ENCODE results near the gene SLC39A9.

The SLC39A9 gene, protein sequence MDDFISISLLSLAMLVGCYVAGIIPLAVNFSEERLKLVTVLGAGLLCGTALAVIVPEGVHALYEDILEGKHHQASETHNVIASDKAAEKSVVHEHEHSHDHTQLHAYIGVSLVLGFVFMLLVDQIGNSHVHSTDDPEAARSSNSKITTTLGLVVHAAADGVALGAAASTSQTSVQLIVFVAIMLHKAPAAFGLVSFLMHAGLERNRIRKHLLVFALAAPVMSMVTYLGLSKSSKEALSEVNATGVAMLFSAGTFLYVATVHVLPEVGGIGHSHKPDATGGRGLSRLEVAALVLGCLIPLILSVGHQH

DNA sequence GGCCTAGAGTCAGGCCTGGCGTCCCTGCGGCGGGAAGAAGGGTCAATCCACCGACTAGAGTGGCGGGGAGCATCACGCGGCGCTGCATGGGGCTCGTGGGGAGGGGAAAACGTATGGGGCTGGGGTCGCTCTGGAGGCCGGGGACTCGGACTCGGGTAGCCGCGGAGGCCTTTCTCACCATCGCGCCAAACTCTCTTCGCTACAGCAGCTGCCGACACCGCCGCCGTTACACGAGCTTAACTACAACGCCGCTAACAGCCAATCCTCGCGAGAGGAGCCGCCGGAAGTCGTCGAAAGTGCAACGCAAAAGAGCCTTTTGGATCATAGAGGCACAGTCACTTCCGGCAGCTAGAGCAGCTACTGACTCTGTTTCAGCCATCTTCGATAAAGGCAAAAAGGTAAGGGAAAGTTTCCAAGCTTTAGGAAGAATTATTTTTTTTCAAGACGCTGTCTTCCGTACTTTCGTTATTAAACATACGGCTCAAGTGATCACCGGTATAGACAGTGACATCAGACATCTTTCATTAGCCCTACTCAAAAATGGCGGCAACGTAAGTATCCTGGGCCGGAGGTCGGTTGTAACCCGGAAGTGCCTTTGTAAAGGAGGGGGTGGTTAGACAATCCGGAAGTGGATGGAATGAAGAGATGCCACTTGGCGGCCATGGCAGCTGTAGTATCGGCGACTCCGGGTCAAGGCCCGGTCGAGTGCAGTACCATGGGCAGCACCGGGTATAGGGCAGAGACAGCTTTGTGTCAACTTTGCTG lies at the start of gene SLC39A9, which contains the start of gene ERH:
Gene SLC39A9, plus strand, starts transcription at position 640 of the 765 bp plus-strand sequence. CDS start 678 bp downstream, outside the sequence.
Gene ERH, minus strand, starts transcription at position 247 of the 765 bp plus-strand sequence. Its CDS starts 66 bp downstream, at position 181.
- peak; percentile 82 for DNase-seq (ENCODE audit: low read depth)

DNA sequence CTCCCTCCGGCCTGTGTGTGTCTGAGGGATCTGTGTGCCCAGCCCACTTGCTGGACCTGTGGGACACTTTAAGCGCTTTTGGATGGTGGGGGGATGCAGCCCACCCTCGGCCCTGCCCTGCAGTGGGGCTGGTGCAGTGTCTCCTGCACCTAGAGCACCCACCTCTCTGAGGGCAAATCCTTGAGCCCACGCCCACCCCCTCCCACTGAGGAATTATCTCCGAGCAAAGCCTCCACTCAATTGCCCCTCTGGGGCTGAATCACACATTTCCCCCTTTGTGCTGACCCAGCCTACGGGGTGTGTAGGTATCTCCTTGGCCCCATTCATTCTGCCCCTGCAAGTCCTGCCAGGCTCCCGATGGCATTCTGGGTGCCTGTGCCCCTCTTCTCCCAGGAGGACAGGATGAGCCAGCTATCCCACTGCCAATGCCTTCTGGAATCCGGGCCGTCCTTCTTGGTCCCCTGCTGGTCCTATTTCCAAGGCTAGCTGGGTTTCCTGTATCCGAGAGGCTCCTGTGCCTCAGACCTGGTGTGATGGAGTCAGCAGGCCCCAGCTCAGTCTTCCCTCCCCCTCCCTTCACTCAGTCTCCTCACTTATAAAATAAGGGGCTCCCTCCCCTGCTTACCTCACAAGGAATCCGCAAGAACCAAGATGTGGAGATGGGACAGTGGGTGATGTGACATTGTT lies 49.3 kb upstream of the SLC39A9 start:
- no peak for DNase-seq (ENCODE audit: low read depth)

DNA sequence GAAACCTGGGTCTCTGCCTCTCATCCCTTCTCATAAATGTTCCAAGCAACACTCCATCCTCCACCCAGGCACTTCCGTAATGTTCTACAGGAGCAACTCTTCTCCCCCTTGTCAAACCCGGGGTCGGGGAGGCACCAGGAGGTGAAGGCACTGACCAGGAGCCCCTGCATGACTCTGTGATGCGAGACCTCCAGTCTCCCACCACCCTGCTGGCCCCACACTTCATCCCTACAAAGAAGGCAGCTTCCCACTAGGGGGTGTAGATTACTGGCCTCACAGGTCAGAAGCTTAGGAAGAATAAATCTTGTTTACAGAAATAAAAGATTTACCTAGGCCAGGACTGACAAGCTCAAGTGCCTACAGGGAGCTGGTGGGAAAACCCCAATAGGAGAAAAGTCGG lies 47.6 kb upstream of the SLC39A9 start:
- DNase-seq (ENCODE audit: low read depth), result no peak

DNA sequence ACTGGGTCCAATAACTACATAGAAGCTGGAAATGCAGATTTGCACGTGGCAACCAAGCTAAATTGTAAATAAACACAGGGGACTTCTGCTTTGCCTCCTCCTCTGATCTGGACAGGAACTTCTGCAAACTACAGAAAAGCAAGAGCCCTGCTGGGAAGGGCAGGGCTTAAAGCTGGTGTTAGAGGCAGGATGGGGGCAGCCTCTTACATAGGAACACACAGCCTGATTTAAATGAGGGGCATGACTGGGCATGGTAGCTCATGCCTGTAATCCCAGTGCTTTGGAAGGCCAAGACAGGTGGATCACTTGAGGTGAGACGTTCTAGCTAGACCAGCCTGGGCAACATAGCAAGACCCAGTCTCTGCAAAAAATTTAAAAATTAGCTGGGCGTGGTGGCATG lies 47.1 kb upstream of the SLC39A9 start:
- no peak for DNase-seq (ENCODE audit: low read depth)

DNA sequence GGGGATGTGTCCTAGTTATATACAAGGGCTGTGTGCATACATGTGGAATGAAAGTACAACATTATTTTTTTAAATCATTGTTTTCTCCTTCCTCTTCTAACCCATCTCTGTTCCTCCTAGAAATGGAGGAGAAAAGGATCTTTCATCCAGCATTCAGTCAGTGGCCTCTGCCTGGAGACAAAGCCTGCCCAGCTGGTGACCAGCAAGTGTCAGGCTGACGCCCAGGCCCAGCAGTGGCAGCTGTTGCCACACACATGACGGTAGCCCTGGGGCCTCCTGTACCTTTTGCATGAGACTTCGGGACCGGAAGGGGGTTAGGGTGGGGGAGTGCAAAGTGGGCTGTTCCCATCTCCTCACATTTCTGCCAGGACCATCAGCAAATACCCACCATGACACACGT lies 46.6 kb upstream of the SLC39A9 start:
- DNase-seq (ENCODE audit: low read depth), result no peak

DNA sequence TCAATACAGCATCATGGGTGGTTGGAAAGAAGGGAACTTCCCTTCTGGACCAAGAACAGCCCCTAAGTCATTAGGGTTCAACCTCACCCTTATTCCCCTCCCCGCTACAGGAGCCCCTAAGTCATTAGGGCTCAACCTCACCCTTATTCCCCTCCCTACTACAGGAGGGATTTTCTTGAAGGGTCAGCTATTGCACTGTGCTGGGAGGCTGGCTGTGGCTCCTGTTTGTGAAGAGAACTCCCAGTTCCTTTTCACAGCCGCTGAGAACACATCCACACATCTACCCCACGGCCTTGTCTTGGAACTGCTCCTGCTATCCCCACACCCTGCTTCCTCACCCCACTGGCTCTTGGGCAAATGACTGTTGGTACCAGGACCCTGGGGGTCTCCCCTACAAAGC lies 45.3 kb upstream of the SLC39A9 start:
- DNase-seq (ENCODE audit: low read depth), result no peak

DNA sequence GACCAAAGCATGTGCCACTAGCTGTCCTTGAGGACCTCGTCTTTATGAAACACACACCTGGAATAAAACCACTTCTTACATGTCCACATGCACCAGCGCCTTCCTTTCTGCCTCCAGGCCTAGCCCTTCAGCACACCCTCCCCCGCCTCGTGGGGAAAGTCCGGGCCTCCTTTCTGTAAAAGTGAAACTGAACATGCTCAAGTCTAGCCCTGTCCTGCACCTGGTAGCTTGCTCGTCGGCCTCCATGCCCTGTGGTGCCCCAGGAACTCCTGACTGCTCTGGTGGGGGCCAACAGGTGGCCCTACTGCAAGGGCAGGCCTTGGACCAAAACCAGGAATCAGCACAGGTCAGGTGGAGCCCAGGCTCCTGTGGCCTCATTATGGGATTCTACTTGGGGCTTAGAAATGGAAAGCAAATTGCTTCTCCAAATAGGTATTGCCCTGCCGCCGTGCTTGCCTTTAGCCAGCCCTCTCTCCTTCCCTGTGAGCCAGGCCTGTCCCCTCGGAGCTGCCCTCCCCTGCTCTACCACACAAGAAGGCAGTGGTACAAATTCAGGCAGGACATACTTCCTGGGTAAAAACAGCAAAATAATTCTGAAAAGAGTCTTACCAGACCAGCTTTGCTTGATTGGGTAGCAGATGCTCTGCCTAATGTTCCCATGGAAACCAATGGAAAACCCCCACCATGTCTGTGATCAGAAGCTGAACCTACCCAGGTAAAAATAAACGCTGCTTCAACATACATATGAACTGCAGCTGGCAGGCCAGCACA lies 43.9 kb upstream of the SLC39A9 start:
- DNase-seq (ENCODE audit: low read depth), result peak; percentile 8

DNA sequence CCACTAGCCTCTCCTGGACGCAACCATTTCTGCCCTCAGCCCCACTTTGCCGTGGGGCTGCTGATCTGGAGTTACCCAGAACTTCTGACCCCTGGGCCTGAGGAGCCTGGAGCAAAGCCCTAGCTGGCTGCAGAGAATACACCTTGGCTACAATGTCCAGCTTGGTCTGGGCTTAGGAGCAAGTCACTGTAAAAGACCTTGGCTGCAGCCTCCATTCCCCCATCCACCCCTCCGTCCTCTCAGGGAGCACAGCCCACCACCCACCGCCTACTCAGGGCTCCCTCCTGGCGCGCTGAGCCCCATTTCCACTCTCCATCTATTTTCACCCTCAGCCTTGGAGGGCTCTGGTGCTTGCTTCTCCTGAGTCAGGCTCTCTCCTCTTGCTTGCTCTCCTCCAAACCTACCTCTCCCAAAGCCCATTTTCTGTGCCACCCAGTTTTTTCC lies 43.3 kb upstream of the SLC39A9 start:
- DNase-seq (ENCODE audit: low read depth), result no peak

DNA sequence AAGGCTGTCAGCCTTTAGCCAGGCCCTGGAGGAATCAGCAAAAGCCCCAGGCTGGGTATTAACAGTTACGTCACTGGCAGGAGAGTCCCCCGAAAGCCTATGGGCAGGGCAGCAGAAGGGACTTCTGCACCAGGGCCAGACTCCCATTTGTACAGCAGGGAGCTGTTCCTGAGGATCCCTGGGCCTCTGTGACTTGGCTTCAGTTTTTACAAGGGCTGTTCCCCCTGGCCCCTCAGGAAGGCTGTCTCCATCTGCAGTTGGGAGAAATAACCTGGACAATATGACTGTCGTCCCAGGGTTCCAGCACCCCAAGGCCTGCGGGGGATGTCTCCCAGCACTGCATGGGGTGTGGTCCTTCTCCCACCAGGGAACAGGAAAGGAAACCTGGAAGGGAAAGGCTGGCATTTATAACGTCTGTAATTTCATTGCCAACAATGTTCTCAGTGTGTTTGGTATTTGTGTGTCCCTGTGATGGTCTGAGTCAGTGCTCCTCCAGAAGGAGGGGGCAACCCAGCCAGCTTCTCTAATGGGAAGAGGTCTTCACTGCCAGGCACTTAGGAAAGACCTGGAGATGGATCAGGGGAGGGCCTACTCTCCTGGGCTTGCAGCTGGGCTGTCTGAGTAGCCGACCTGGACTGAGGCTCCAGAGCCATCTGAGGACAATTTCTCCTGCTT lies 42.7 kb upstream of the SLC39A9 start:
- DNase-seq (ENCODE audit: low read depth), result no peak

DNA sequence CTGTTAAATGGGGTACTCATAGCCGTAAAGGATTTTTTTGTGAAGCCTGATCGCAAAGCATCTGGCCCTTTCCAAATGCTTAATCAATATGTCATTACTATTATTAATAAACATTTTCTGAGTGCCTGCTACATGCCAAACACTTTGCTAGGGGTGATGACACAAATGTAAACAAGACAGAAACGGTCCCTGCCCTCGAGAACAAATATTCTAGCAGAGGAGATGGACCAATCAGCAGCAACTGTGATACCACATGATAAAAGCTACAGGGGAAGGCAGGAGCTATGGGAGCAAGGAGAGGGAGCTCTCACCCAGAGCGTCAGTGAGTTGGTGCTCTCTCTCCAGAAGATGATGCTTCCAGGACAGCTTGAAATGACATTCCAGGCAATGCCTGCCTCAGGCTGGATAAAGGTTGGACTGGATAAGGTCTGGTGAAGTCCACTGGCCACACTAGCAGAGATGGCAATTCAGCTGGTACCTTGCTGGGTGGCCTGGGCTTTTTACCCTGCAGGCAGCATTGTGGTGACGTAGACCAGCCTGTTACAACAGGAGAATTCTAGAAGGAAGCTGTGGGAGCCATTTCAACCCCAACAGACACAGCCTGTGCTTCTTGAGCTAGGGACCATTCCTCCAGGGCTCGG lies 41.5 kb upstream of the SLC39A9 start:
- DNase-seq (ENCODE audit: low read depth), result no peak

DNA sequence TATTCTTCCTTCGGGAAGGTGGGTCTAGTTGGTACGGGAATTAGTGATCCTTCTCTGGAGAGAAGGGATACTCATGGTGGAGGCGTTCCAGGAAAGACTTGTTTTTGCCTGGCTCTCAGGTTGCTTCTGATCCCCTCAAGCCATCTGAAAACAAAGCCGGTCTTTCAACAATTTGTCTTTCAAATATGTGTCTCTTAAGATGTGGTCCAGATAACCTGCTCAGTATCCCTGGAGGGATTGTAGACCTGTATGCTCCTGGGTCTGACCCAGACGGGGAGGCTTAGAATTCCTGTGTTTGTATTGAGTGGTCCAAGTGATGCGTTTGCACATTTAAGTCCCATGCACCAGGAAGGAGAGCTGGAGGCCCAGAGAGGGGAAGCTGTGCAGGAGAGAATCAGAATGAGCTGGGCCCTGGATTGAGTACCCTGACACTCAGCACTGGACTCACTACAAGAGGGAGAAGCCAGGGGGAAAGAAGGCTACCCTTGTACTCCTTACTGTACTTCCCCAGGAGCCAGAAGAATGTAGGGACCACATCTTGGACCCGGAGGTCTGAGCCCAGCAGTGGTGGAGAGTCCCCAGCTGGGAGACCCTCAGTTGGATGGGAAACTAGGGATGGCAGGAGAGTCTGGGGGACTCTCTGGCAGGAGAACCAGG lies 40.8 kb upstream of the SLC39A9 start:
- no peak for DNase-seq (ENCODE audit: low read depth)

DNA sequence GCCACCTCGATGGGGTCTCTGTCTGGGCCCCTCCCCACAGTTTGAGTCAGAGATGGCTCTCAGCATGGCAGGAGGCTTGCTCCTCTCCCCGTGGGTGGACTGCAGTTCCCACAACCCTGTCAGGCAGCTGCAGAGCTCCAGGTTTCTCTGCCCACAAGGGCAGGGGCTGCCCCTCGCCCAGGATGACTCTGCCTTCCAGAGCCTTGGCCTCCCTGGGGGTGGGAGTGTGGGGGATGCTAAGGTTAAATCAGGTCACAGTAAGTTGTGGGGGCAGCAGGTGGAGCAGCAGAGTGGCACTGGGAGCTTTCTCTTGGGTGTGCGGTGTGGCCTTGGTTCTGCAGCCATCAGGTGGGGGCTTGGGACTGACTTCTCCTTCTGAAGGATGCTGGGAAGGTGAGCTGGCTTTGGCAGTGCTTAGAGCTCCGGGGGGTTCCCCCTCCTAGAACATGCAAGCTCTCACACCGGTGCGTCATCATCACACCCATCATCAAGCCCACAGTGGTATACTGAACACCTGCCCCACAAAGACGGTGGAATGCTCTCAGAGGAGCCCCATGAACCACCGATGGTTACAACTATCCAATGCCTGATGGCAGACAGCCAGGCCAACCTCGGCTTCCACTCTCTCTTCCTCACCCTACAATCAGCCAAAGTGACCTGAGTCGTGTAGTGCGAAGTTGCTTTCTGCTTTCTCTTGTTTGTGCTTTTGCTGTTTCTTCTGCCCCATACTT lies 40.1 kb upstream of the SLC39A9 start:
- DNase-seq (ENCODE audit: low read depth), result no peak

DNA sequence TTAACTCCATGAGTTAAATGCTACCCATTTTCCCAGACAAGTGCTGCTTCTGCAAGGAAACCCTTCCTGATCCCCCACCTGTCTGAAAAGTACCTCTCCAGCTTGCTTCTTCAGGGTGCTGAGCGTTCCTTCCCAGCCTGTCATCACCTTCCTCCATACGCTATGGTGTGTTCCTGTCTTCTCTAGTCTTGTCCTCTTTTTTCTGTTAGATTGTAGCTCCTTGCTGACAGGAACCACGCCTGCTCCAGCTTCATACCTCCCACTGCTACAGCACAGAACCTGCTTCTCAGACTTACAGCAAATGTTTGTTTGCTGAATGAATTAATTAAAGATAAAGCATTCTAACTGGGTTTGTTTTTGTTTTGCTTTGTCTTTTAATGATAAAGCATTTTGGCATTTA lies 39.5 kb upstream of the SLC39A9 start:
- DNase-seq (ENCODE audit: low read depth), result no peak

DNA sequence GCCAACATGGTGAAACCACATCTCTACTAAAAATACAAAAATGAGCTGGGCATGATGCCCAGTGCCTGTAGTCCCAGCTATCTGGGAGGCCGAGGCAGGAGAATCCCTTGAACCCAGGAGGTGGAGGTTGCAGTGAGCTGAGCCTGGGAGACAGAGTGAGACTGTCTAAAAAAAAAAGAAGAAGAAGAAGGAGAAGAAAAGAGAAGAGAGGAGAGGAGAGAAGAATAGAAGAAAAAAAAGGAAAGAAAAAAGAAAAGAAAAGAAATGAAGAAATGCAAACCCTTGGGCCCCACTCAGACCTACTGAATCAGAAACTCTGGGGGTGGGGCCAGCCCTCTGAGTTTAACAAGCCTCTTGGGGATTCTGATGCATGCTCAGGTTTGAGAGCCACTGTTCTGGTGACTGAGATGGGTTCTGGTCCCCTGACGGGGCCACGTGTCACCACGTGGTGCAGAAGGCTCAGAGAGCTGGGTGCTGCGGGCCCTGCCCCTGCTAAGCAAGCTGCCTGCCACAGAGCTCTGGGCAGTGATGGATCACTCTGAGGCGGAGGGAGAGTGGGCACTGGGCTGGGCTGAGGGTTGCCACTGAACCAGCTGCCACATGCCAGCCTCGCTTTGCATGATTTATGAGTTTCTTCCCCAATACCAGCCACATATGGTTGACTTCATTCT lies 37.9 kb upstream of the SLC39A9 start:
- no peak for DNase-seq (ENCODE audit: low read depth)

DNA sequence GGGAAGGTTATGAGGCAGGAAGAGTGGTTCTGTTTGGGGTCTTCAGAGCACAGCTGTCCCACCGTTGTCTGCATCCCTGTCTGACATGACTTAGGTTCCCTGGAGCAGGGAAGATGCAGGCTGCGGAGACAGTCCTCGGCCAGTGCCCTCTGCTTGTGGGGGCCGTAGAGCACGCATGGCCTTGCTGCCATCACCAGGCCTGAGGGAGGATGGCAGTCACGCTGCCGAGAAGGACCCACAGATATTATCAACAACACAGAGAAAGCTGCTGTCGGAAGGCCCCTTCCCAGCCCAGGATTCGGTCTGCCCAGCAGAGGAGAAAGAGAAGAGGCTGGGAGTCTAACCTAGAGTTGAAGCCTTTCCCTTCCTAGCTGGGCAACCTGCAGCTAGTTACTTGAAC lies 35.4 kb upstream of the SLC39A9 start:
- DNase-seq (ENCODE audit: low read depth), result no peak

DNA sequence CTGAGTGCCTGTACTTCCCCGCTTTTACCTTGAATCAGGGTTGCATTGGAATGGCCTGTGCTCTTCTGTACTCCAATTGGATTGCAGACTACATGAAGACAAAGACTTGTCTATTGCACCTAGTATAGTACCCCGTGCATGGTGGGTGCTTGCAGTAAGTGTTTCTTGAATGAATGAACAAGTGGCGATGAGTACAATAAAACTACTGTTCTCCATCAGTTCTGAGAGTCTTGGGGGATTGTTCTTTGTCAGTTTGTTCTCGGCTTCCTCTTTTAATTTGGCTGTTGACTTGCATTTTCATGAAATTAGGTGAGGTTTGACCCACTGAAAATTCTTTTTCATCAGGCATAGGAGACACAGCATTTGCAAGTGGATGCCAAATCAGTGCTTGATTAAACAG lies 34.5 kb upstream of the SLC39A9 start:
- no peak for DNase-seq (ENCODE audit: low read depth)

DNA sequence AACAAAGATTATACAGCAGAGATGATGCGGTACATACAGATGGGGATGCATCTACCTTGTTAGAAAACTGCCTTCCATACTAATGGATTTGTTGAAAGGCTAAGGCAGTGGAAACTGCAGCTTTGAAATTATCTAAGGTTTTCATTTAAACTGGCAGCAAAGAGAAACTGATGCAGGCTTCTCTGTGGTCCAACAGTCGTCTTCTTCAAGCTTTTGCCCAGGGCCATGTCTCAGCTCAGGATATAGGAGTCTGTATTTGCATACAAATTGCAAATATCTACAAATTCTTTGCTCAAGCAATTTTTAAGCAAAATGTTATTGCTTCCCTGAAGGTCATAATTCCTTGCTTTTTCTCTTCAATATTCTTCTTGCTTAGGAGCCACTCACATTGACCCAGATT lies 34.1 kb upstream of the SLC39A9 start:
- no peak for DNase-seq (ENCODE audit: low read depth)

DNA sequence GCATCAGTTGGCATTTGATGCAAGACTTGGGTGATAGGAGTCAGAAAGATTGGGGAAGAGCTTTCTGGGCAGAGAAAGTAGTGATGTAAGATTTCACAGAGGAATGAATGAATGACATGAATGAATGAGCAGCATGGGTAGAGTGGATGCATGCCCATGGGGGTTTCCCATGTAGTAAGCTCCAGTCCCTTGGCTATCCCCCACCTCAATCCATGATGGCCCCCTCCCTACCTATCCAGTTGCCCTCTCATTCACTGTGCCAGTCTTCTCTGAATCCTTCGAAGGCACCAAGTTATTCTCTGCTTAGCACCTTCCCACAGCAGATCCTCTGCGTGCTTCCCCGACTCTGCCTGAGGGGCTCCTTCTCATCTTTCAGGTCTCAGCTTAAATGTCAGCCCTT lies 32.4 kb upstream of the SLC39A9 start:
- DNase-seq (ENCODE audit: low read depth), result no peak

DNA sequence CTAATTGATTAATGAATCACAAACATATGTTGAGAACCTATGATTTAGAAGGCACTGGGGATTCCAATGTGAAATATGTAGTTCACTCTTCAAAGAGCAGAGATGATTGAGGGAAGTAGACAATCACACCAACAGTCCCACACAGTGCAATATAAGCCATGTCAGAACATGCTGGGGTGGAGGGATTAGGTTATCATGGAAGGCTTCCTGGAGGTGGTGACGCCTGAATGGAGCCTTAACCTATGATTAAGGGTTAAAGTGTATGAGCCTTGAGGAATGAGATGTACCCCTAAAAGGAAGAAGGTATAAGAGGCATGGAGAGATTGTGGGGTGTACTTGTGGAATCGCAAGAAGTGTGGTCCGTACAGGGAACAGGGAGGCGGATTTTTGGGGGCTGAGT lies 31.7 kb upstream of the SLC39A9 start:
- no peak for DNase-seq (ENCODE audit: low read depth)
